Stimulated activated CD4-positive, alpha-beta T cell treated with anti-CD3 and anti-CD28 coated beads, Interleukin-12 subunit alpha, Interleukin-12 subunit beta, amount 100 ng/mL, for 24 hours (primary cell): ENCODE results near the gene KRTAP5-10.
"Not testable (repeated sequence)": the region's sequence is repeated elsewhere in the genome, so short reads cannot be mapped to it uniquely, and the experiment has no call there.

Experiments
- DNase-seq, 2 experiments: peaks; one replicate each; pipeline ENCODE4 v3.0.0-alpha.2; 2020; ENCODE audit warnings: low read depth in 2 of 2

KRTAP5-10 gene

DNA sequence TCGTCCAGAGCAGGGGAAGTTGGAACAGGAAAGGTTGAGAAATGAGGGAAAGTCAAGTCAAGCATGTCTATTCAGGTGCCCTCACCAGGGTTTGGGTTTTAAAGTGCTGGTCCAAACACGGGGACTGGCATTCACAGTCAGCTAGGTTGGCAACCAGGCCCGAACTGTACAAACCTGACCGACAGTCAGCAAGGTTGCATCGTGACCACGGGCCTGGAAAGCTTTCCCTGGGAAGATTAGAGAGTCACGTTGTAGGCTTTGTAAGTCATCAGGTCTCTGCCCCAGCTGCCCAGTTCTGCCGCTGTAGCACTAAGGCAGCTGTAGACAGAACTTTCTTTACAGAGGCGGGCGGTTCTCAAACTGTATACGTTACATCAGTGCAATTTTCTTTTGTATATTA is 7.4 kb downstream of the KRTAP5-10 start:
- no peak for DNase-seq

GRCh38 chr11:71574418-71574817 is 9.1 kb downstream of the KRTAP5-10 start:
- no peak for DNase-seq

DNA sequence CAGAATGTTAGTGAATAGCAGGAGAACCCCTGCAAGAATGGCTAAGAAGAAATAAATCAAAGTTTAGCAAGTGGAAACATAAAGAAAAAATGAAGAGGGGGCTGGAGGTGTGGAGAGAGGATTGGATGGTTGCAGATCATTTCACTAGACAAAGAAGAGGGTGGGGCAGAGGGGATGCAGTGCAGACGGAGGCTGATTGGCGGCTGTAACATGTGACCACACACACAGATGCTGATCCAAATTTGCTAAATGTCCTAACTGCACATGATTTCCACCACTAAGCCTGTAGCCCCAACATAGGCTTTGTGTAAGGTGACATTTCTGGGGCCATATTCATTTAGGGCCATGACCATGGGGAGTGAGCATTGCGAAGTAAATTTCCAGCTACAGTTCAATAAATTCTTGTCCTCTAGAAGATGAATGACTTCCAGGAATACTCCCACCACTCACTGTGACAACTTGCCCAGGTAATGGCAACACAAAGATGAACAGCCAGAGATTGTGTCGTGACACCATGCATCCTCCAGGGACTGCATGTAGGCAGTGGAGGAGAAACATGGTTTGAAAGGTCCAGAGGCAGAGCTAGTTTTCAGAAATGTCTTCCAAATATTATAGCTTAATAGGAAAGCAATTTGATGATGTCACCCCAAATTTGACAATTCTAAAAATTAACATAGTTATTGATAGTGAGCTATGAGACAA is 10.5 kb downstream of the KRTAP5-10 start:
- no peak for DNase-seq

DNA sequence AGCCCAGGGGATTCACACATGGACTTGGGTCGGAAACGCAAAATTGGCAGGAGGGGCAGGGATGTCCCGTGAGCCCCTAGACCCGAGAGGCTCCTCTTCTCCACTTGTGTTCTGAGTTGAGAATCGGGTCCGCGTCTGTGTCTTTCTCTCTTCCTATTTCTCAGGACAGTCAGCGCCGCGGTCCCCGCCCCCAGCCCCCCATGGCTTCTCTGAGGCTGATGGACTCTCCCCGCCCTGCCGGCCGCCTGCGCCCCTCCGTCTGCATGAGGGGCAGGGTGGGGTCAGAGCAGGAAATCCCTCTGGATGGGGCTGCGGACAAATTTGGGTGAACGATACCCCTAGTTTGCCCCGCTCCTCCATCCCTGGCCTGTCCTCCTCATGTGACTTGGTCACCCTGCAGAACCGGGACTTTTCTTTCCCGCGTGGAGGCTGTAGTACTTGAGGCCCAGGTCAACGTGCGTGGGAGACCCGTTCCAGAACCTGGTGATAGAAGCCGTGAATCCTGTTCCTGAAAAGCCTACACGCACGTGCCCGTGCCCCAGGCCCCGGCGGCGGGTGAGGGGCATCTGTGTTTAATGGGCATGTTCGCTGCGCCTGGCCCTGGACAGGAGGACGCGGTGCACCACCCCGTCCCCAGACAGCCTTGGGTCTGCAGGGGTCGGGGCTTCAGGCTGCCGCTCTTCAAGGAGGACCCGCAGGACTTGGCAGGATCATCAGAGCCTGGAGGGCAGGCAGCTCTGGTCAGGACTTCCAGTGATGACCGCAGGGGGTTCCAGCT is 11.5 kb downstream of the KRTAP5-10 start:
- DNase-seq, result not testable (repeated sequence)

DNA sequence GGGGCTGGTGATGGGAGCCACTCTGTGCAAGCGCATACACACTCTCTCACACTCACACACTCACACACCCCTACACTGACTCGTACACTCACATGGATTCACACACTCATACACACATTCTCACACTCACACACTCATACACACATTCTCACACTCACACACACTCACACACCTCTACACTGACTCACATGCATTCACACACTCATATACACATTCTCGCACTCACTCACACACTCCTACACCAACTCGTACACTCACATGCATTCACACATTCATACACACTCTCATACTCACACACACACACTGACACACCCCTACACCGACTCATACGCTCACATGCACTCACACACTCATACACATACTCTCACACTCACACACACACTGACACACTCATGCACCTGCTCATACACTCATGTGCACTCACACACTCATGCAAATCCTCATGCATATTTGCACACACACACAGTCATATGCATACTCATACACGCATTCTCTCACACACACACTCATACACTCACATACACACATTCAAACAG is 12.2 kb downstream of the KRTAP5-10 start:
- no peak for DNase-seq

- DNase-seq, result not testable (repeated sequence)
These were observed 14.2 kb downstream of the KRTAP5-10 start for GRCh38 chr11:71579513-71579912.

DNA sequence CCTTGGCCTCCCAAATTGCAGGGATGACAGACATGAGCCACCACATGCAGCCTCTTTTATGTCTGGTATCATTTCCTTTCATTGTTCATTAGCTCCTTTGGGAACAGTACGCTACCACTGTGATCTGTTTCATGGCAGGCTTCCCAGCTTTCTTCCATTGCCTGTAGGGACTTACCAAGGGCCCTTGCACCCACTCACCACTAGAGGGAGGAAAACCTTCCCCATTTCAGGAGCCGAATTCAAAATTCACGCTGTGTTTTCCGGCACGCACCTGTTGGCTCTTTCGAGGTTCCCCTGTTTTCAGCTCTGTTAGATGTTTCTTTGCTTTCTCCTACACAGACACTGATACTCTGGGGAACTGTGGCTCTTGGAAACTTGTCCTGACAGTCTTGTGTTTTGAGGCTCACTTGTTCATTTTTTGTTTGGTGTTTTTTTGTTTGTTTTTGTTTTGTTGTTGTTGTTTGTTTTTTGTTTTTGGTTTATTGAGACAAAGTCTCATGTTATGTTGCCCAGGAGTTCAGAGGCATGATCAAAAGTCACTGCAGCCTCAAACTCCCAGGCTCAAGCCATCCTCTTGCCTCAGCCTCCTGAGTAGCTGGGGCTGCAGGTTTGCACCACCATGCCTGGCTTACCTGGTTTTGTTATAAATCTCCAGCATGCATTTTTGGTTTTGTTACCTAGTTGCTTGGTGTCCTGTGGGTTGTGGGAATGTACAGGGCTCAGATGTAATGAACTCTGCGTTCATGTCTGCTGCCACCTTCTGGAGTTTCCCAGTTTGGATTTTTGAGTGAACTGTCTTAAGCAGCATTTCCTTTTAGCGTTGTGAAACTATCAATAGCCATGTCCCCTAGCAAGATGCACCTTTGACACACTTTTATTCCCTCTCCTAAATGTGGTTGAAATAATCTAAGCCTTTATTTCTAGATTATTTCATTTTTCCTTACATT is 15.0 kb downstream of the KRTAP5-10 start:
- DNase-seq, result peak in 1 of 2 experiments; percentile 29

DNA sequence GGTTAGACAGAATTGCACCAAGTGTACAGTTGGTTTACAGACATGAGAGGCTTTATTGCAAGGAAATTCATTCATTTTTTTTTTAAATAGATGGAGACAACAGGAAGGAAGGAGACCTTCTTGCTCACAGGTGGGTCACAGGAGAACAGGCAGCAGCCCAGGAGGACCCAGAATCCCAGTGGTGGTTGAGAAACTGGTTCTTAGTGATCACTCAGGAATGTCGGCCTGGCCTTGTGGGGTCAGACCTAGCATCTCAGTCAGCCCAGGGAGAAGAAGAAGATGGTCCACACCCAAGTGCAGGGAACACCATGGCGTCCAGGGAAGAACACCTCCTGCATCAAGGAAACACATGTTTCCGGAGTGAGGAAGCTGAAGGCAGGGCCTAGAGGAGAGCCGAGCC is 16.5 kb downstream of the KRTAP5-10 start:
- no peak for DNase-seq

DNA sequence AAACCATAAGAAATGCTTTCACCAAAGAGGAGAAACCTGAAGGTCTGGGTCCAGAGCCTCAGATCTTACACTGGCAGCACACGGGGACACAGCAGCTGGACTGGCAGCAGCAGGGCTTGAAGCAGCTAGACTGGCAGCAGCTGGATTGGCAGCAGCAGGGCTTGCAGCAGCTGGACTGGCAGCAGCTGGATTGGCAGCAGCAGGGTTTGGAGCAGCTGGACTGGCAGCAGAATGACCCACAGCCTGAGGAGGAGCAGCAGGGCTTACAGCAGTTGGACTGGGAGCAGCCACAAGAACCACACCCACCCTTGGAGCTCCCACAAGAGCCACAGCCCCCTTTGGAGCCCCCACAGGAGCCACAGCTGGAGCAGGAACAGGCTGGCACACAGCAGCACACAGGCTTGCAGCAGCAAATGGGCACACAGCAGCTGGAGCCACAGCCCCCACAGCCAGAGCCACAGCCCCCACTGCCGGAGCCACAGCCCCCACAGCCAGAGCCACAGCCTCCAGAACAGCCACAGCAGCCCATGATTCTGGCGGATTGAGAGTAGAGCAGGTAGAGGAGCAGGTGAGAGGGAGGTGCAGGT is 17.0 kb downstream of the KRTAP5-10 start, which contains the start of gene KRTAP5-11:
KRTAP5-11 (minus strand) TSS at position 567 of the 587 bp plus-strand sequence; CDS start at position 529, 38 bp downstream.
- DNase-seq, result no peak

GRCh38 chr11:71582969-71583368 is 17.6 kb downstream of the KRTAP5-10 start:
- not testable (repeated sequence) for DNase-seq

GRCh38 chr11:71585673-71586072 is 20.3 kb downstream of the KRTAP5-10 start:
- not testable (repeated sequence) for DNase-seq

- not testable (repeated sequence) for DNase-seq
These were observed 23.0 kb downstream of the KRTAP5-10 start for GRCh38 chr11:71588314-71588713.

GRCh38 chr11:71588822-71589545 is 23.6 kb downstream of the KRTAP5-10 start:
- DNase-seq, result peak; percentile 35 to 64

- not testable (repeated sequence) for DNase-seq
These were observed 24.2 kb downstream of the KRTAP5-10 start for GRCh38 chr11:71589546-71589920.

- DNase-seq, result not testable (repeated sequence)
These were observed 37.9 kb downstream of the KRTAP5-10 start for GRCh38 chr11:71603221-71603620.

DNA sequence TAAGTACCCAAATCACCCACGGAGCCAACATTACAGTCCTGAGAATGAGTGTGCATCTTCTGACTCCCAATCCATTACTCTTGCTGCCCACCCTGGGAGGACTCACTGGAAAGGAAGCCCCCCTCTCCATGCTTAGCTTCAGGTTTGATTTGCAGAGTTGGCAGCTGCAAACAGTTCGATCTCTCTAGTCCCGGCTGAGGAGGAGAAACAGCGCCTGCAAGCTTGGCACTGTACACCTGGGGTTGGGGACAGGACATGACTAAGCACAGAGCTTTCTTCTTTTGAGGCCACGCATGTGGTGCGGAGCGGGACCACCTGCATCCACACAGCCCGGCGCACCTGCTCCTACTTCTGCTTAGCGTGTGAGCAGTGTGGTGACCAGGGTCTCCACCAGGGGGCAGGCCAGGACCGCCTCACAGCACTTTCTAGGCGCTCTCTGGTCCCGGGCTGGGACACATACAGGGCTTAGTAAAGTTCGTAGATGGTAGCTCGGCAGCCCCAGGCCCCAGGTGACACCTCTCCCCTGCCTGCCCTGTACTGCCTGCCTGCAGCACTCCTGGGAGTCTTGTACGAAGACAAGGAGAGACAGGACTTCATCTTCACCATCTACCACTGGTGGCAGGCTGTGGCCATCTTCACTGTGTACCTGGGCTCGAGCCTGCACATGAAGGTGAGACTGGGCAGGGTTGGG is 39.6 kb downstream of the KRTAP5-10 start:
- DNase-seq, result not testable (repeated sequence)

DNA sequence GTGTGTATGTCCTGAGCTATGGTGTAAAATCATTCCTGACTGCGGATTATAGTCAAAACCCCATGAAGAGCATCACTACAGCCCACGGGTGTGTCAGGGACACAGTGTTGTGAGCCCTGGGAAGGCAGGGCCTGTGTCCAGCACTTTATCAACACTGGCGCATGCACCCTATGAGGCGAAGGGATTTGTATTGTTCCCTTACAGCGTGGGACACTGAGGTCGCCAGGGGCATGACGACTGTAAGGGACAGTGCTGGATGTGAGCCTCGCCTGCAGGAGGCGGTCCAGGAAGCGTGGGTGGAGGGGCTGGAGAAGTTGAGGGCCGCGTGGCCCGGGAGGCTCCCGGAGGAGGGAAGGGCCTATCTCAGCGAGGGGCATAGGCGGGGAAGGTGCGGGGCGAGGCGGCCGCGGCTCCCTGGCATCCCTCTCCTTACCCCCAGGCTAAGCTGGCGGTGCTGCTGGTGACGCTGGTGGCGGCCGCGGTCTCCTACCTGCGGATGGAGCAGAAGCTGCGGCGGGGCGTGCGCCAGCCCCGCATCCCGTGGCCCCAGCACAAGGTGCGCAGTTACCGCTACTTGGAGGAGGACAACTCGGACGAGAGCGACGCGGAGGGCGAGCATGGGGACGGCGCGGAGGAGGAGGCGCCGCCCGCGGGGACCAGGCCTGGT is 41.6 kb downstream of the KRTAP5-10 start:
- DNase-seq, result not testable (repeated sequence)

- DNase-seq, result not testable (repeated sequence)
These were observed 42.3 kb downstream of the KRTAP5-10 start for GRCh38 chr11:71607520-71608216.

DNA sequence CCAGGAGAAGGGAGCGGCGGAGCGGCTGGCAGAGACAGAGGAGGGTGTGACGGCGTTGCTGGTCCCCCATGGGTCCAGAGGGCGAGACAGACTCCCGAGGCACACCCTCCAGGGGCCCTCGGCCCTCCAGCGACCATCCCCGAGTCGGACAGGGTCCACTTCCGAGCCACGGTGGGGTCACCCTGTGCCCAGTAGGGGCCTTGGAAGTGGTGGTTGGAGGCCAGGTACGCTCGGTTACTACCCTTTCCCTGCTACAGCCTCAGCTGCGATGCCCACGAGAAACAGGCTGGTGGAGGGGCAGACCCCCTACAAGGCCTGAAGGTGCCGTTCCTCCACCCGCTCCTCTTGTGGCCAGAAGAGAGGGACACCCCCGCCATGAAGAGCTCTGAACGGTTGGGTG is 42.9 kb downstream of the KRTAP5-10 start:
- not testable (repeated sequence) for DNase-seq
